DOHH2 (cell line): ENCODE measurements around the gene DEUP1.

Source experiments
- CTCF ChIP-seq: fragments of 200-600 bp; sonication (generic); IDR thresholded peaks from one replicate; pipeline ENCODE4 v1.5.1; 2014; ENCODE audit warnings: antibody characterized with exemption, mild to moderate bottlenecking, low read depth, low read length; ENCODE audit not compliant: poor library complexity, severe bottlenecking
- EZH2phosphoT487 ChIP-seq: fragments of 200-600 bp; sonication (generic); IDR thresholded peaks from 2 replicates; pipeline ENCODE4 v1.6.1; 2017; ENCODE audit warnings: borderline replicate concordance, mild to moderate bottlenecking, antibody characterized with exemption, low read length, moderate library complexity, mixed read lengths

GRCh38 chr11:93407777-93408401 lies 77.3 kb downstream of the DEUP1 start:
- TF ChIP-seq CTCF (no peak), EZH2phosphoT487 (no peak)
